ENCODE data around the gene FBXO36. TPM values are rescaled to one million over a fixed set of nuclear protein-coding genes. Genes with fewer than 3 reads are reported as not detected.

The FBXO36 gene
- total RNA-seq, 1 experiment from 2014 or later, result 3.8 TPM

GRCh38 chr2:230023313-230023712 is 101.0 kb downstream of the FBXO36 start:
- DNase-seq (ENCODE audit: low read depth, low spot score) (no peak), ATAC-seq (peak; percentile 47)
- no peak overlapping the region for H3K4me3 ChIP-seq (replicated peaks in 1 of 2; ENCODE audit: low read depth in 1 of 2, low read length in 2 of 2)
- POLR2A ChIA-PET, result interaction anchor here (0.7 kb wide), 1 partner anchor 44 kb away, joined by 3 read pairs; no protein-coding TSS in a partner anchor
- no peaks in the 10 kb centered on the region for H3K9me3 ChIP-seq (ENCODE audit: control insufficient read depth in 1 of 2, insufficient read depth in 1 of 2, low read depth in 1 of 2, low read length in 2 of 2)
- CTCF ChIA-PET, result interaction anchor here (1.0 to 1.2 kb wide), 2 partner anchors 15 to 136 kb away, joined by 3 to 4 read pairs; no protein-coding TSS in a partner anchor
- no peak overlapping the region for H2AFZ ChIP-seq (ENCODE audit: low read depth, low read length, poor library complexity, severe bottlenecking)
- intact Hi-C loops (cut with micrococcal nuclease), result no loop called here
- H3K27ac ChIP-seq (ENCODE audit: low read depth, low read length), result no peak overlapping the region
- no peaks in the 10 kb centered on the region for H3K4me1 ChIP-seq (ENCODE audit: control insufficient read depth in 1 of 2, insufficient read depth in 2 of 2, low read length in 2 of 2)
- H3K9ac ChIP-seq (ENCODE audit: low read length), result no peak overlapping the region
- no peaks in the 10 kb centered on the region for H3K27me3 ChIP-seq (ENCODE audit: insufficient read depth, low read length)
- TF ChIP-seq CEBPB (IDR thresholded peaks at IDR 0.05; ENCODE audit: low read depth) (no peak), ATF3 (IDR thresholded peaks at IDR 0.05) (no peak), FOSL1 (IDR thresholded peaks at IDR 0.05; ENCODE audit: low read depth) (no peak), POLR2A (IDR thresholded peaks at IDR 0.05; ENCODE audit: borderline replicate concordance, extremely low read depth, insufficient read depth, insufficient read length) (no peak), EZH2phosphoT487 (IDR thresholded peaks at IDR 0.05; ENCODE audit: borderline replicate concordance) (no peak), POLR2AphosphoS5 (IDR thresholded peaks at IDR 0.05; ENCODE audit: low read depth, low read length) (no peak)
- no peaks in the 10 kb centered on the region for H3K9me2 ChIP-seq (ENCODE audit: insufficient read depth)
- no peak overlapping the region for H3K4me2 ChIP-seq (ENCODE audit: low read length)
- H3K79me2 ChIP-seq (ENCODE audit: insufficient read depth, low read length), result no peaks in the 10 kb centered on the region
- H3K36me3 ChIP-seq (ENCODE audit: control insufficient read depth in 1 of 2, insufficient read depth in 2 of 2, low read length in 2 of 2), result no peaks in the 10 kb centered on the region
- BruUV-seq (replicated peaks), result no TSS peak
- H4K20me1 ChIP-seq (ENCODE audit: insufficient read depth), result no peaks in the 10 kb centered on the region
- RAD21 ChIA-PET (ENCODE audit: low non-redundant PET in 1 of 2, low total read pairs in 2 of 2, uncharacterized antibody in 2 of 2, unreplicated experiment in 2 of 2), result no interaction called here

- Histone ChIP-seq H3K79me2 (ENCODE audit: insufficient read depth, low read length) (no peaks in the 10 kb centered on the region), H3K27me3 (ENCODE audit: insufficient read depth, low read length) (no peaks in the 10 kb centered on the region), H4K20me1 (ENCODE audit: insufficient read depth) (no peaks in the 10 kb centered on the region), H3K27ac (ENCODE audit: low read depth, low read length) (no peak overlapping the region), H2AFZ (ENCODE audit: low read depth, low read length, poor library complexity, severe bottlenecking) (no peak overlapping the region), H3K4me1 (ENCODE audit: control insufficient read depth in 1 of 2, insufficient read depth in 2 of 2, low read length in 2 of 2) (no peaks in the 10 kb centered on the region), H3K9me2 (ENCODE audit: insufficient read depth) (no peaks in the 10 kb centered on the region), H3K36me3 (ENCODE audit: control insufficient read depth in 1 of 2, insufficient read depth in 2 of 2, low read length in 2 of 2) (0 out of 4 replicates have a peak, but pooled peaks cover 0 to 5% of the 10 kb centered on the region in 2 experiments), H3K4me2 (ENCODE audit: low read length) (no peak overlapping the region), H3K9me3 (ENCODE audit: control insufficient read depth in 1 of 2, insufficient read depth in 1 of 2, low read depth in 1 of 2, low read length in 2 of 2) (no peaks in the 10 kb centered on the region), H3K9ac (ENCODE audit: low read length) (no peak overlapping the region), H3K4me3 (replicated peaks in 1 of 2; ENCODE audit: low read depth in 1 of 2, low read length in 2 of 2) (no peak overlapping the region)
- DNase-seq (ENCODE audit: low read depth, low spot score) (no peak), ATAC-seq (no peak)
- BruUV-seq (replicated peaks), result no TSS peak
- POLR2A ChIA-PET, result no interaction called here
- intact Hi-C loops (cut with micrococcal nuclease), result no loop called here
- CTCF ChIA-PET, result no interaction called here
- RAD21 ChIA-PET (ENCODE audit: low non-redundant PET in 1 of 2, low total read pairs in 2 of 2, uncharacterized antibody in 2 of 2, unreplicated experiment in 2 of 2), result no interaction called here
- TF ChIP-seq ATF3 (IDR thresholded peaks at IDR 0.05), result no peak
- no peak for TF ChIP-seq ZBTB33 (IDR thresholded peaks at IDR 0.05; ENCODE audit: extremely low read depth, insufficient replicate concordance, low read length)
- no peak for TF ChIP-seq REST (IDR thresholded peaks at IDR 0.05; ENCODE audit: low read depth)
- no peak for TF ChIP-seq SIN3A (IDR thresholded peaks at IDR 0.05; ENCODE audit: low read depth)
- no peak for TF ChIP-seq FOSL1 (IDR thresholded peaks at IDR 0.05; ENCODE audit: low read depth)
- TF ChIP-seq ZFX (IDR thresholded peaks at IDR 0.05), result no peak
- no peak for TF ChIP-seq EZH2 (IDR thresholded peaks at IDR 0.05)
- TF ChIP-seq CTCF (IDR thresholded peaks at IDR 0.05 in 2 of 3, conservative IDR thresholded peaks at IDR 0.05 in 1 of 3; ENCODE audit: borderline replicate concordance in 1 of 3, insufficient read depth in 1 of 3, low read depth in 2 of 3, low read length in 2 of 3), result no peak
Measured at GRCh38 chr2:230042195-230042594, 119.9 kb downstream of the FBXO36 start.

Data from HCT116 (cell line).